ENCODE measurements around the gene TMEM168.
"Not testable (repeated sequence)": the region's sequence is repeated elsewhere in the genome, so short reads cannot be mapped to it uniquely, and the experiment has no call there.

The TMEM168 gene

DNA sequence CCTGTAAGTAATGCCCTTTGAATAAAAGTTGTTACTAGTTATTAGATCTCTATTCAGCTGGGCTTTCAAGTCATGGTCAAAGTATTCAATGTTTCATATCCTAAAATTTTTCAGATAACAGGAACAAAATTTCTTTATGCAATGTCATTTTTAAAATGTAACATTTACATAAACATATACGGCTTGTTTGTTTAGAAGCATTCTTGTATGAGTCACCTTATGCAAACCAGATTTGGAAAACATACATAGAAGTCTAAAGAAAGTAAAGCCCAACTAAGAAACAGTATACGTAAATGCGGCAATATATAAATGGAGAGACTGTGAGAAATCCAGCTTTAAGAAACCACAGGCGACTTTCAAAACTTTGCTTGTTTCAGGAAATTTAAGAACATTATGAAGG lies 10.5 kb downstream of the TMEM168 start:
- no peak for DNase-seq

DNA sequence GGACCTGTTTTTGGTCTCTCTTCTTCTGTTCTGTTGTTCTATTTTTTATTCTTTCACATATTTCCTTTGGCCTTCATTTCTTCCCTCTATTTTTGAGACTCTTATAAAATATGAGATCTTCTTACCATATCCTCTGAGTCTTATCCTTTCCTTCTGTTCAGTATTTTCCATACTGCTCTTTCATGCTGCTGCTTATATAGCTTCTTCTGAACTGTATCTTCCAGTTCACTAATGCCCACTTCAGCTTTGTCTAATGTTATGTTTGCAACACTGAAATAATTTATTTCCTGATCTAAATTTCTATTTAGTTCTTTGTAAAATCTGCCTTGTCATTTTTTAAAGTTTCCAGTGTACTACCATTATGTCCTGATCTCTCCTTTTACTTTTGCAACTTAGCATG lies 12.8 kb downstream of the TMEM168 start:
- no peak for DNase-seq

DNA sequence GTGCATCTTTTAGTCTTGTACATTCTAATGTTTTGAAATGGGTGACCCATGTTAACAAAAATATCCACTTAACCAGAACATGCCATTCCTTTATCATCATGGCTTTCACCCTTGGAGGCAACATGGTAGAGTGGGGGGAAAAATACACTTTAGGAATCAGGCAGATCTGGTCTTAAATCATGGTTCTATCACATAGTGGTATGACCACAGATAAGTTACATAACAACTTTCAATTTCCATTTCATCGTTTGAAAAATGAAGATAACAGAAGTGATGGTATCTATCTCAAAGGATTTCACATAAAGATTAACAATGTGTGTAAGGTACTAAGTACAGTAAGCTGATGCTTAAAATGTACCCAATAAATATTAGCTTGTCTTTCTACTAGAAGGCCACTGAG lies 19.0 kb downstream of the TMEM168 start:
- DNase-seq, result no peak

DNA sequence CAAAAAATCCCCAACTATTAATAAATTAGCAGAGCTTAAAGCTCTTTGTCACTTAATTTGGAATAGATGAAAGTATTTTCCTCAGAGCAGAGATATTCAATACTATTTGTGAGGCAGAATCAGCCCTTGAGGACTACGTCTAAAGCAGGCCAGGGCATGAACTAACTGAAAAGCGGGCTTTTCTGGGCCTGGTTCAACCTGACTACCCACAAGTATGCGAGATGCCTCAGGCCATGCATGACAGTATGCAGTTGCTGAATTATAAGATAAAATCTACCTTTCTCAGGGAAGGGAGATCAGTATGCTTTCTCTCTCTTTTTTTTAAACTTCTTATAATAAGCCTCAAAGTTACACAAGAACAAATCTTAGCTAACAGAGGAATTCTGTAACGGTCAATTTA lies 20.1 kb downstream of the TMEM168 start:
- DNase-seq, result peak; percentile 46

DNA sequence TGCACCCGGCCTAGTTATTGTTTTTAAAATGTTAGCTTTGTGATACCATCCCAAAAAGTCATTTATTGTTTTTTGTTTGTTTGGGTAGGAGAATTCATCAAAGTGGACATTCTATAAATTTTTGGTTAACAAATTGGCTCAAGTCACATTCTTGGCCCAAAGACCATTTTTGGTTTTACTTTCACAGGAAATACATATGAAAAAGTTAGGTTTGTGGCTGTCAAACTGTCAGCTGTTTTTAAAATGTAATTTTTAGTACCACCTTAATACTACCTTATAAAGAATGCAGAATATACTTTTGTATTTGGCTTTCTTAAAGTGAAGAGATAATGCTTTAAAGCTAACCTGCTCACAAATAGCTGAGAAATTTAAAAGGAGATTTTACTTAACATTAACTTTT lies 25.1 kb downstream of the TMEM168 start:
- DNase-seq, result no peak

DNA sequence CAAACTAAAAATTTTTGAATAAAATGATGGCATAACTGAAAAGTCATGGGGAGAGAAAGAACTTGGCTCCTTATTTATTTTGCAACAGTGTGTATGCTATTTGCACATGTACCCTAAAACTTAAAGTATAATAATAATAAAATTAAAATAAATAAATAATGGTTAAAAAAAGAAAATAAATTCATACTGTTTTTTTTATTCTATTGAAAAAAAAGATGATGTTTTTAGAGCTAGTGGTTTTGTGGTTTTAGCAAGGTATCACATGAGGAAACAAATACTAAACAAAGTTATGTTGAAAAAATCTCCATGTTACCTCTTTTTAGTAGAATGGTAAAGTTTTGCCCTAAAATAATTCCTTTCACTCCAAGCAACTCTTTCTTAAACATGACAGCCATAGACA lies 26.2 kb downstream of the TMEM168 start:
- no peak for DNase-seq

DNA sequence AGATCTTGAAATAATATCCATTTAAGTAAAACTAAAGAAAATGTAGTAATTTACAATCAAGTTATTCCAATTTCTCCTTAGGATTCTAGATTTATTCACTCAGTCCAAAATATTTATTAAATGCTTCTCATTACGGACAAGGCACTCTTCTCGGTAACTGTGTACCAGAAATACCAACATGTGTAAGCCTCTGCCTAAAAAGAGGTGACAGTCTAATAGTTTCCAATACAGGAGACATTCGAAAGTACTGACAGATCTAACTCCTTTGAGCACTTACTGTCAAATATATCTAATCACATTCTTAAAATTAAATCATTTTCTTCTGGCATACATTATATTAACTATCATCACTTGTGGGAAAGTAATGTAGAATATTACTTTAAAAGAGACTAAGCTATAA lies 26.9 kb downstream of the TMEM168 start:
- no peak for DNase-seq

DNA sequence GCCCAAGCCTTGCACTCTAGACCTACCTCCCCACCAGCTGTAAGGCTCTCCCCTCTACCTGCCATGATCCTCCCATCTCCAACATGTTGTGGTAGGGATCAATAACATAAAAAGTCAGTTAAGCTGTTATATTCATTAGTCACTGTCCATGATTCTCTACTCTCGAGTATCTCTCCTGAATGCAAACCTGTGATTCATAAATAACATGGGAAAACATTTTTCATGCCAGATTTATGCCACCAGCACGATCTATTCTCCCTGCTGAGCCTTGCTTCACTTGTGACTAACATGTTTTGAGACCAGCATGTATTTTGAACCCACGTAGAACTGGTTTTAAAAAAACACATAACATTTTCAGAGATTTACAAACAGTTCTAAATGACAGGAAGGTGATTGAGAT lies 30.3 kb downstream of the TMEM168 start:
- DNase-seq, result no peak

DNA sequence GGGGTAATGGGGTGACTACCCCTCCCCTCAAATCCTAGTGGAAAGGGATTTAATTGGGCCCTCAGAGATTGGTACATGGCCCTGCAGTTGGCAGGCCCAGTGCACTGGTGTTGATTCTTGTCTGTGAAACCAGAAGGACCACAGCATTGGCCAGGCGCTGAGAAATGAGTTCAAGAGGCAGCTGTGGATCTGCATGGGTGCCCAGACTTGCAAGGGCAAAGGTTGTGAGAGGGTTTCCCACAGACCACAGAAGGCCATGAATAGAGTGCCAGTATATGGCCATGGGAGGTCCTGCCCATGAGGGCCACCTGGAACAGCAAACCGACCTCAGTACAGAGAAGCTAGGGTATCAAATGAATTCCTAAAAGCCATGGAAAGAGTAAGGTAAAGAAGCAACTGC lies 32.9 kb downstream of the TMEM168 start:
- DNase-seq, result no peak

DNA sequence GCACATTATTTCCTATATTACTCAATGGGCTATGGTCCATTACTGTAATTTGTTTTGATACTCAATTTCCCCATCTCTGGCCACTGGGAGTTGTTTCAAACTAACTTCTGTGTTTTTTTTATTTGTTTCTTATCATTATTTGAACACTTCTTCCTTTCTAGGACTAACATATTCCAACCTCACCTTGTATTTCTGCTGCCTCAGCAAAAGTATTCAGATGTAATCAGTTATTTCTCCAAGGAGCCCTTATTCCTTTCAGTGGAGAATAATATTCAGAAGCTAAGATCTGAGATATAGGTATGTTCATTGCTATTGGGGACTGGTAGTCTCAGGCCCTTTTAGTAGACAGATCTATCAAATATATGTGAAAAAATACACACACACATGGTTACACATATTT lies 36.9 kb downstream of the TMEM168 start:
- no peak for DNase-seq

DNA sequence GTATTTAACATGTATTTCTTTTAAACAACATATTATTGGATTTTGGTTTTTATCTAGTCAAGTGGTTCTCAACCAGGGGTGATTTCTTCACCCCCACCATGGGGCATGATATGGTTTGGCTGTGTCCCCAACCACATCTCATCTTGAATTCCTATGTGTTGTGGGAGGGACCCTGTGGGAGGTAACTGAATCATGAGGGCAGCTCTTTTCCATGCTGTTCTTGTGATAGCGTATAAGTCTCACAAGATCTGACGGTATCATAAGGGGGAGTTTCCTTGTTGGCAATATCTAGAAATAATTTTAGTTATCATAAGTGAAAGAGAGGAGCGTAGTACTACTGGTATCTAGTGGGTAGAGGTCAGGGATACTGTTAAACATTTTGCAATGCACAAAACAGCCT lies 37.6 kb downstream of the TMEM168 start:
- no peak for DNase-seq

DNA sequence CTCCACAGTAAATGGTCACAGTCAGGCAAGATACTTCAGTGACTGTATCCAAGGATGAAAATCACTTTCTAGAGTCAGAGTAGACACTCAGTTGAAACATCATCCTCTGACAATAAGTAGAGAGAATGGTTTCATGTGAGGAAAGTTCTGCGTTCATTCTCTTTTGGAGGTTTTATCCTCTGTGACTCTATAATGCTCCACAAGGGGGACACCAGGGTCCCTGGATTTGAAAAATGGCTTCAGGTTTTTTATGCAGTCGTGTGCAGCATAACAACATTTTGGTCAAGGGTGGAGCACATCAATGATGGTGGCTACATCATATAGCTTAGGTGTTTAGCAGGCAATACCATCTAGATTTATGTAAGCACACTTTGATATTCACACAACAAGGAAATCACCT lies 40.4 kb downstream of the TMEM168 start:
- no peak for DNase-seq

DNA sequence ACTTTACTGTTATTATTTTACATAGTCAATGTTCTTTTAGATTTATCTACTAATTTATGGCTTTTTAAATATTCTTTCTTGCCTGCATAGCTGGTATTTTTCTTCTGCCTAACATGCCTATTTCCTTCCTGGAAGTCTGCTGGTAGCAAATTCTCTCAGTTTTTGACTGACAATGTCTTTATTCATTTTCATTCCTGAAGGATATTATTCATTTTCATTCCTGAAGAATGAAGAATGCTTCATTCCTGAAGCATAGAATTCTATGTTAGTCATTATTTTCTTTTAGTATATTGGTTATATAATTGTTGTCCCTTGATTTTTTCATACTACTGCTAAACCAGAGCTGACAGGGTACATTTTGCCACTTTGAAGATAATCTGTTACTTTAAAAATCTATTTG lies 41.8 kb downstream of the TMEM168 start:
- DNase-seq, result no peak

DNA sequence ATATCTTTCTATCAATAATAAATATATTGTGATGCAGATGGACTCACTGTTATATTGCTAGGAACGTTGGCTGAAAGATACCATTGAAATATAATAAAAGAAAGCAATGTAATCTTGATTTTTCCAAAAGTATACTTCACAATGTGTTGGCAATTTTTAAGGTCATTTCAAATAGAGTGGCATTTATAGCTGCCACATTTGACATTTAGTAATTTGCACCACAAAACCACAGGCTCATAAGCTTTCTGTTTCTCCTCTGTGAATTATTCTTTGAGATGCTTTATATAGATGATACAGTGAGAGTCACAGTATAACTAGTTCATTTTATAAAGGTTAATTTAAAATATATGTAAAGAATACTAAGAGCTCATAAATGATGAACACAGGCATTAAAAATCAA lies 44.6 kb downstream of the TMEM168 start:
- no peak for DNase-seq

DNA sequence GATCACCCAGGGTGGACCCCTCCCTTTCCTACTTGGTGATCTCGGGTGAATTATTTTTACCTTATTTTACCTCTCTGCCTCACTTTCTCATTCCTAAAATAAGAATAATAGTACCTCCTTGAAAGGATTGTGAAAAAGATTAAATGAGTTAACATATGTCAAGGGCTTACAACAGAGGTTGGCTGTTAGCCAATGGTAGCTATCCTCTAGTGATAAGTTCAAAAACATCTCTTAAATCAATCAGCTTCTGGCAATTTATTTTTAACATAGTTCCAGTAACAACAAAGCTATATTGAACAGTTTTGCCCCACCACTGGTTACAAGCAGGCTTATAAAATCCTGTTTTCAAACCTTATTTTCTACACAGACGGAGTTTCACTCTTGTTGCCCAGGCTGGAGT lies 45.4 kb downstream of the TMEM168 start:
- DNase-seq, result no peak

DNA sequence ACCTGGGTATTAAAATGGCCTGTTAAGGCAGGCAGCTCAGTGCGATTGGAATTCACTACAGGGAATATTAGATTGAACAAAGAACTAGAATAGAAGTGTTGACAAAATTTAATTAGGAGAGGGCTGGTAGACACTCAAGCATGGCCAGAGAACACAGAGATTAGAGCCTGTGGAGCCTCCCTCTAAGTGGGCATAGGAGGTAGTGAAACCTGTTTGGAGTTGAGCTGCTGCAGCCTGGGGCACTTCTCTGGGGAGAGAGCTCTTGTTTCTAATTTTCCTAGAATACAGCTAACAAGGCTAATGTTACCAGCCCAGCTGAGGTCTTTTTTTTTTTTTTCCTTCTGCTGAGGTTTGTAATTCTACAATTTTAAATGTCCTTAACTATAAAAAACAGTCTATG lies 46.4 kb downstream of the TMEM168 start:
- DNase-seq, result peak; percentile 20

DNA sequence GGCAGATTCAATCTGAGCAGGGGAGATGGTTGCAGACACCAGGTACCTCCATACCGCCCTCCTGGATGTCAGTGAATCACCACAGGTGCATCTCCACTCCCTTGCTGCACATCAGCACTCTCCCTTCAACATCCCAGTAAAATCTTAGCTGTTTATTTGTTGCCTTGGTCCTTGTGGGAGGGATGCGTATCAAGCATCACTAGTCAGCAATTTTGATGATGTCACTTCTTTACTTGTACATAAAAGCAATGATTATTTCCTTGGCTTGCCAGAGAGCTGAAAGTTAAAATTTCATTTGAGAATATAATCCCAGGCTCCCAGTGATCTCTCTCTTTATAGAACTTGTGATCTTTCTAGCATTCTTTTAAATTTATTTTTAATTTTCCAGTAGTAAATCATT lies 49.5 kb downstream of the TMEM168 start:
- DNase-seq, result no peak

DNA sequence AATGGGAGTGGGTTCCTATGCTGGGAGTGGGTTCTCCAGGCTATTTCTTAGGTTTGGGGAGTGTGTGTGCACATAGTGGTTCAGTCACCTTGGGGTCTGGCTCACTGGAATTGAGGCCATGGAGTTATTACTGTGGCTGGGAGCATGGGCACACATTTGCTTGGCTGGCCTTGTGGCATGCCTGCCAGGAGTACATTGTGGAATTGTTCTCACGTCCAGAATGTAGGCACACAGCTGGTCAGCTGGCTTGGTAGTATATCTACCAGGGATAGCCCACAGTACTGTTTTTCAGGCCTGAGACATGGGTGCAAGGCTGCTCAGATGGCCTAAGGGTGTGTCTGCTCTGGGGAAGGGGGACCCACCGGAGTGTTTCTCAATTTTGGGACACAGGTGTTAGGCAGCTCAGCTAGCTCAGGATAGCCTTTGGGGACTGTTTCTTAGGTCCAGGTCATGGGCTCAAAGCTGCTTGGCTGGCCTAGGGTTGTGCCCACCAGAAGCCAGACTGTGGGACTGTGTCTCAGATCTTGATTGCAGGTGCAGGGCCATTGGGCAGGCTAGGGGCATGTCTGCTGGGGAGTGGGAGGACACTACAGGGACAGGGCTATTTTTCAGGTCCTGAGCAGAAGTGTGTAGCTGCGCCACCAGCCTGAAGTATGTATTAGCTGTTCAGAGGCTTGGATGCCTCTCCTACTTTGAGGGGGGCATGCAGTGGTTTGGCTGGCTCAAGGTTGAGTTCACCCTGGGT lies 50.6 kb downstream of the TMEM168 start:
- DNase-seq, result no peak

DNA sequence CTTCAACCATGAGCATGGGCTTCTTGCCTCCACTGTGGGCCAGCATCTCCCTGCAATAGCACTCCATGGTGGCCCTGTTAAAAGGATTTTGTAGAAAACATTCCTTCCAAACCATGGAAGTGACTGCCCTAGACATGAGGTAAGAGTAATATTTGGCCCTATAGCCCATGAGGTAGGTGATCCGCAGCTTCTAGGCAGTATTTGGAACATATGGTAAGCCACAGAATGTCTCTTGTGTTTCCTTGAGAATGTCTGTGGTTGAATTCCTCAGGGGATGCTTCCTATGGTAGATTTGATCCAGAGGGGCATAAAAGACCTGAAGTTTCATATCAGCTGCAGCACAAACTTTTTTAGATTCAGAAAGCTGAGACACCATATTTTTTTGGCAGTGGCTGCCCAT lies 54.9 kb downstream of the TMEM168 start:
- DNase-seq, result no peak

DNA sequence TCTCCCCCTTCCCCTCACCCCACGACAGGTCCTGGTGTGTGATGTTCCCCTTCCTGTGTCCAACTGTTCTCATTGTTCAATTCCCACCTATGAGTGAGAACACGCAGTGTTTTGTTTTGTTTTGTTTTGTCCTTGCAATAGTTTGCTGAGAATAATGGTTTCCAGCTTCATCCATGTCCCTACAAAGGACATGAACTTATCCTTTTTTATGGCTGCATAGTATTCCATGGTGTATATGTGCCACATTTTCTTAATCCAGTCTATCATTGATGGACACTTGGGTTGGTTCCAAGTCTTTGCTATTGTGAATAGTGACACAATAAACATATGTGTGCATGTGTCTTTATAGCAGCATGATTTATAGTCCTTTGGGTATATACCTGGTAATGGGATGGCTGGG lies 58.9 kb downstream of the TMEM168 start:
- DNase-seq, result not testable (repeated sequence)

DNA sequence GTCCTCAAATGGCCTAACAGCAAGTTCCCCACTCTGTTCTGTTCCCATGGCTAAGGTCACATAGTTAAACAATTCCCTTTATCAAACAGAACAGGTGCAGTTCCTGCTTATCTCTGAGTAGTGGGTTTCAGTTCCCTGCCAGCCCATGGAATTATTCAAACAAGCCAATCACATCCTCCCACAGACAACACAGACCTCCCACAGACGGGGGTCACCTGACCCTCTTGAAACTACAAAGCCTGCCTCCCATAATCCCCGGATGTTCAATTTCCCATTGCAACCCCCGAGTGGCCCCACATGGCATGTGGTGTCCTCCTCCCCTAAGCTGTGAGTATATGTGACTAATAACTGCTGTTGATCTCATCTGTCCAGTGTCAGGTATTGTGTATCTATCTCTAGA lies 64.1 kb downstream of the TMEM168 start:
- DNase-seq, result no peak

DNA sequence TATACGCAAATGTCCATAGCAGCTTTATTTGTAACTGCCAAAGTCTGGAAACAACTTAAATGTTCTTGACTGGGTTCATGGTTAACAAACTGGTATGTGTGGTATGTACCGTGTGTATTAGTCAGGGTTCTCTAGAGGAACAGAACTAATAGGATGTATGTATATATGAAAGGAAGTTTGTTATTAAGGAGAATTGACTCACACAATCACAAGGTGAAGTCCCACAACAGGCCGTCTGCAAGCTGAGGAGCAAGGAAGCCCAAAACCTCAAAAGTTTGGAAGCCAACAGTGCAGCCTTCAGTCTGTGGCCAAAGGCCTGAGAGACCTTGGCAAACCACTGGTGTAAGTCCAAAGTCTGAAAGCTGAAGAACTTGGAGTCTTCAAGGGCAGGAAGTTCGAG lies 66.8 kb downstream of the TMEM168 start:
- no peak for DNase-seq

DNA sequence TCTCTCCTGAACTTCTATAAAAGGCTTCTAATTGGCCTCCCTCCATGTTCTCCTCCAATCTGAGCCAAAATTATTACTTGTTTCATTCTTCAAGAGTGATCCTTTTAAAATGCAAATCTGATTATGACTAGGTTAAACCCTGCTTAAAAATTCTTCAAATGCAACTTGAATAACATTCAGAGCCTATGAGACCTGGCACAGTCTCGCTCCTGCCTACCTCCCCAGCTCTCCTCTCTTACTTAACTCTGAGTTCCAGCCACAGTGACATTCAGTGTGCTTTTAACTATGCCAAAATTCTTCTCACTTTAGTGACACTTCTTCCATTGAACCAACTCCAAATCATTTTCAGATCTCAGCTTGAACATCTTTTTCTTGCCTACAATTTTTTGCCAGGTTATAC lies 68.8 kb downstream of the TMEM168 start:
- DNase-seq, result peak; percentile 3

DNA sequence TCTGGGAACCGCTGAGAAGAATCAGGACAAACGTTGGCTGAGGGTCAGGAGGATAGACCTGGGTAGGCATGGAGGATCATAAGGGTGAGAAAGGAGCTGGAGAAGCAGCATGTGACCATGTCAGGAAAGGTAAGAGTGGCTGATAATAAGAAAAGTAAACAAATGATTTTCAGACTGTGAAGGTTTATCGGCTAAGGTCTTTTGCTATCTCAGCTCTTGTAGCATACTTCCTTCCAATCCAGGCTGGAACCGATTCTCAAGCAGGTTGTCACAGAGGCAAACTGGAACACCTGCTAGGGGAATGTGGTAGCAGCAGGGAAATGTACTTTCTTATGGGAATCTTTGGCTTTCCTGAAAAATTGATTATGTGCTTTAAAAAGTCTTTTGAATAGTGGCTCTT lies 74.7 kb downstream of the TMEM168 start:
- no peak for DNase-seq

DNA sequence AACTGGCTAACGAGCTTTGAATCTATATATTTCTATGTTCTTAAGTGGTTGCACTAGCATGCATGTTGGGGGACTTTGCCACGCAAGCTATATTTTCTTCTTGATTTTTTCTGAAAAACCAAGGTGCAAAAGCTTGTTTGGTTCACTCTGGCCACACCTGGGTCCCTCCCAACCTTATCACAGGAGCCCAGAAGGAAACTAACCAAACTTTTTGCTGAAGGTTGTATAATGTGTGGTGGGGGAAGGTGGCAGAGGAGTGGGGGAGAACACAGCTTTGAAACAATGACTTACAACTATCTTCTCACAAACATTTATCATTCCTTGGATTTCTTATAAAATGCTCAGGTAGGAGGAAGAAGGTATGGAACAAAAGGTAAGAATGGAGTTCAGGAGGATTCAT lies 75.3 kb downstream of the TMEM168 start:
- no peak for DNase-seq
